CD4-positive, CD25-positive, alpha-beta regulatory T cell (primary cell): Measurements from ENCODE around the gene EPG5. TPM values are rescaled to one million over a fixed set of nuclear protein-coding genes. Genes with fewer than 3 reads are reported as not detected.

Experiments used
- ATAC-seq, 2 donors: fragments of 150-1000 bp; cut with Tn5 transposase; one replicate each; pipeline ENCODE4 v1.10.0; 2021; ENCODE audit warnings: low read depth in 2 of 2, moderate number of reproducible peaks in 2 of 2, moderate library complexity in 1 of 2
- DNase-seq, 3 donors: peaks; one replicate each; pipeline versions ENCODE4 v3.0.0 to v3.0.0-alpha.2; 2012 to 2022; ENCODE audit warnings: mixed read lengths in 1 of 3
- H3K27ac ChIP-seq: one replicate; pipeline ENCODE4 v1.7.0; 2013; ENCODE audit warnings: mild to moderate bottlenecking, low read length; ENCODE audit not compliant: insufficient read depth, poor library complexity, severe bottlenecking
- H3K27me3 ChIP-seq: one replicate; pipeline ENCODE4 v1.7.0; 2013; ENCODE audit warnings: low read length; ENCODE audit not compliant: control insufficient read depth, insufficient read depth
- H3K36me3 ChIP-seq: one replicate; pipeline ENCODE4 v1.7.0; 2013; ENCODE audit warnings: mild to moderate bottlenecking, low read length, moderate library complexity; ENCODE audit not compliant: control insufficient read depth, insufficient read depth
- H3K4me1 ChIP-seq: 2 replicates; pipeline ENCODE4 v1.7.0; 2013; ENCODE audit warnings: mild to moderate bottlenecking, low read length; ENCODE audit not compliant: insufficient read depth, control insufficient read depth, poor library complexity, severe bottlenecking
- H3K4me3 ChIP-seq: one replicate; pipeline ENCODE4 v1.7.0; 2013; ENCODE audit warnings: low read depth, mild to moderate bottlenecking, low read length, moderate library complexity
- H3K9me3 ChIP-seq, 2 experiments: 1 replicate in 1 of 2; 2 replicates in 1 of 2; pipeline ENCODE4 v1.7.0; 2013; ENCODE audit warnings: low read length in 2 of 2, mild to moderate bottlenecking in 1 of 2, moderate library complexity in 1 of 2; ENCODE audit not compliant: control insufficient read depth in 2 of 2
- H3K27ac Mint-ChIP-seq, 3 donors: one replicate each; pipeline ENCODE4 v1.8.0; 2020 to 2022; ENCODE audit warnings: mild to moderate bottlenecking in 3 of 3, mixed read lengths in 3 of 3, moderate library complexity in 2 of 3
- H3K27me3 Mint-ChIP-seq: one replicate; pipeline ENCODE4 v1.8.0; 2022; ENCODE audit warnings: mild to moderate bottlenecking, mixed read lengths
- H3K36me3 Mint-ChIP-seq: one replicate; pipeline ENCODE4 v1.8.0; 2020; ENCODE audit warnings: mixed read lengths
- H3K4me1 Mint-ChIP-seq, 4 donors: one replicate each; pipeline ENCODE4 v1.8.0; 2020 to 2022; ENCODE audit warnings: mixed read lengths in 4 of 4, mild to moderate bottlenecking in 1 of 4
- H3K4me3 Mint-ChIP-seq, 4 donors: one replicate each; pipeline ENCODE4 v1.8.0; 2020 to 2022; ENCODE audit warnings: mild to moderate bottlenecking in 4 of 4, mixed read lengths in 4 of 4, moderate library complexity in 3 of 4
- H3K9me3 Mint-ChIP-seq, 7 donors: one replicate each; pipeline ENCODE4 v1.8.0; 2020 to 2022; ENCODE audit warnings: mixed read lengths in 7 of 7, mild to moderate bottlenecking in 3 of 7, moderate library complexity in 2 of 7
- polyA plus RNA-seq, 4 donors: library from polyadenylated mRNA; unstranded; fragments of 300-500 nt; fragmentation: Illumina TruSeq; gene quantifications; one replicate each; pipeline ENCODE4 v1.2.3, GENCODE V29; 2021
- total RNA-seq: library from RNA; stranded (reverse); gene quantifications from one replicate; pipeline ENCODE4 v1.2.3, GENCODE V29; 2022

Gene EPG5
- total and polyA plus RNA-seq, 5 donors from 2014 or later, result 4.1 to 49.8 (median 5.8) TPM

- Histone ChIP-seq H3K4me1 (no peaks in the 10 kb centered on the region), H3K27me3 (no peaks in the 10 kb centered on the region), H3K36me3 (peaks cover 9% of the 10 kb centered on the region), H3K4me3 (no peak overlapping the region), H3K9me3 (peaks cover 0 to under 1% of the 10 kb centered on the region in 2 experiments), H3K27ac (no peak overlapping the region)
- DNase-seq (no peak), ATAC-seq (no peak)
- Mint-ChIP-seq H3K4me3 (no peak overlapping the region), H3K36me3 (peaks cover 29% of the 10 kb centered on the region), H3K27me3 (no peaks in the 10 kb centered on the region), H3K27ac (no peak overlapping the region), H3K9me3 (peaks cover 0 to 8% (median 4%) of the 10 kb centered on the region in 7 donors), H3K4me1 (peaks cover 0 to 5% (median 2%) of the 10 kb centered on the region in 4 donors)
These were observed 40.0 kb upstream of the EPG5 start for GRCh38 chr18:46007165-46007564.

- Histone ChIP-seq H3K27ac (no peak overlapping the region), H3K4me1 (peaks cover 21% of the 10 kb centered on the region), H3K27me3 (no peaks in the 10 kb centered on the region), H3K9me3 (peaks cover 0 to 5% of the 10 kb centered on the region in 2 experiments), H3K4me3 (no peak overlapping the region), H3K36me3 (no peaks in the 10 kb centered on the region)
- H3K36me3 Mint-ChIP-seq, result peaks cover 10% of the 10 kb centered on the region
- DNase-seq (no peak), ATAC-seq (no peak)
- H3K4me3 Mint-ChIP-seq, result peak overlapping the region in 1 of 4 donors; percentile 43
- peaks cover 25 to 38% (median 27%) of the 10 kb centered on the region in 4 donors for H3K4me1 Mint-ChIP-seq
- H3K27me3 Mint-ChIP-seq, result no peaks in the 10 kb centered on the region
- peaks cover 0 to 14% (median 3%) of the 10 kb centered on the region in 7 donors for H3K9me3 Mint-ChIP-seq
- no peak overlapping the region for H3K27ac Mint-ChIP-seq
These were observed 35.8 kb upstream of the EPG5 start for GRCh38 chr18:46002934-46003333.

- peaks cover 25 to 47% (median 30%) of the 10 kb centered on the region in 4 donors for H3K4me1 Mint-ChIP-seq
- no peak overlapping the region for H3K4me3 ChIP-seq
These were observed 34.8 kb upstream of the EPG5 start for GRCh38 chr18:46001892-46002291.

GRCh38 chr18:46001074-46001473 lies 33.9 kb upstream of the EPG5 start:
- Histone ChIP-seq H3K4me1 (peaks cover 34% of the 10 kb centered on the region), H3K36me3 (no peaks in the 10 kb centered on the region), H3K27ac (no peak overlapping the region), H3K4me3 (peak overlapping the region; percentile 27), H3K27me3 (no peaks in the 10 kb centered on the region), H3K9me3 (peaks cover 0 to 5% of the 10 kb centered on the region in 2 experiments)
- H3K9me3 Mint-ChIP-seq, result peaks cover 0 to 14% (median 3%) of the 10 kb centered on the region in 7 donors
- H3K27ac Mint-ChIP-seq, result peak overlapping the region in 2 of 3 donors; percentile 27 to 29
- no peaks in the 10 kb centered on the region for H3K27me3 Mint-ChIP-seq
- peaks cover 25 to 53% (median 32%) of the 10 kb centered on the region in 4 donors for H3K4me1 Mint-ChIP-seq
- peaks cover 9% of the 10 kb centered on the region for H3K36me3 Mint-ChIP-seq
- ATAC-seq (no peak), DNase-seq (peak in 1 of 3 donors; percentile 14)
- peak overlapping the region in 2 of 4 donors; percentile 20 to 25 for H3K4me3 Mint-ChIP-seq

More at GRCh38 chr18:46001892-46002291, 34.8 kb upstream of the EPG5 start:
- peaks cover 9% of the 10 kb centered on the region for H3K36me3 Mint-ChIP-seq
- H3K27me3 ChIP-seq, result no peaks in the 10 kb centered on the region
- H3K9me3 ChIP-seq, result peaks cover 0 to 5% of the 10 kb centered on the region in 2 experiments
- H3K27ac ChIP-seq, result no peak overlapping the region
- no peak for ATAC-seq
- H3K36me3 ChIP-seq, result no peaks in the 10 kb centered on the region
- no peak for DNase-seq
- H3K9me3 Mint-ChIP-seq, result peaks cover 0 to 14% (median 3%) of the 10 kb centered on the region in 7 donors
- H3K4me1 ChIP-seq, result peaks cover 29% of the 10 kb centered on the region
- peak overlapping the region in 1 of 4 donors; percentile 21 for H3K4me3 Mint-ChIP-seq
- H3K27me3 Mint-ChIP-seq, result no peaks in the 10 kb centered on the region
- H3K27ac Mint-ChIP-seq, result no peak overlapping the region

GRCh38 chr18:45999536-45999935 lies 32.4 kb upstream of the EPG5 start:
- H3K27ac Mint-ChIP-seq, result peak overlapping the region in 2 of 3 donors; percentile 90 to 94
- no peaks in the 10 kb centered on the region for H3K27me3 ChIP-seq

GRCh38 chr18:45998244-45998643 lies 31.1 kb upstream of the EPG5 start:
- peak overlapping the region; percentile 27 to 79 (median 57) for H3K4me3 Mint-ChIP-seq
- peaks cover 34% of the 10 kb centered on the region for H3K4me1 ChIP-seq
- peaks cover 25 to 56% (median 35%) of the 10 kb centered on the region in 4 donors for H3K4me1 Mint-ChIP-seq
- peak overlapping the region; percentile 71 for H3K4me3 ChIP-seq
- H3K27ac Mint-ChIP-seq, result peak overlapping the region; percentile 90 to 99 (median 94)
- no peaks in the 10 kb centered on the region for H3K27me3 ChIP-seq
- DNase-seq (peak; percentile 3 to 68 (median 24)), ATAC-seq (peak; percentile 77 to 79)
- no peaks in the 10 kb centered on the region for H3K27me3 Mint-ChIP-seq
- peak overlapping the region; percentile 59 for H3K27ac ChIP-seq
- H3K36me3 Mint-ChIP-seq, result peaks cover 9% of the 10 kb centered on the region
- H3K9me3 Mint-ChIP-seq, result peaks cover 0 to 14% (median 3%) of the 10 kb centered on the region in 7 donors
- no peaks in the 10 kb centered on the region for H3K36me3 ChIP-seq
- peaks cover 0 to 5% of the 10 kb centered on the region in 2 experiments for H3K9me3 ChIP-seq

More at GRCh38 chr18:45999536-45999935, 32.4 kb upstream of the EPG5 start:
- Mint-ChIP-seq H3K4me1 (peaks cover 25 to 56% (median 35%) of the 10 kb centered on the region in 4 donors), H3K4me3 (peak overlapping the region in 2 of 4 donors; percentile 15), H3K27me3 (no peaks in the 10 kb centered on the region), H3K36me3 (peaks cover 4% of the 10 kb centered on the region), H3K9me3 (peaks cover 0 to 14% (median 3%) of the 10 kb centered on the region in 7 donors)
- ATAC-seq, result no peak
- H3K9me3 ChIP-seq, result peaks cover 0 to 5% of the 10 kb centered on the region in 2 experiments
- peaks cover 34% of the 10 kb centered on the region for H3K4me1 ChIP-seq
- H3K36me3 ChIP-seq, result no peaks in the 10 kb centered on the region
- H3K27ac ChIP-seq, result peak overlapping the region; percentile 59
- no peak overlapping the region for H3K4me3 ChIP-seq
- no peak for DNase-seq

GRCh38 chr18:45997700-45998151 lies 30.6 kb upstream of the EPG5 start:
- peaks cover 34% of the 10 kb centered on the region for H3K4me1 ChIP-seq
- no peaks in the 10 kb centered on the region for H3K27me3 Mint-ChIP-seq
- H3K36me3 ChIP-seq, result no peaks in the 10 kb centered on the region
- peaks cover 6% of the 10 kb centered on the region for H3K36me3 Mint-ChIP-seq
- H3K4me1 Mint-ChIP-seq, result peaks cover 25 to 53% (median 35%) of the 10 kb centered on the region in 4 donors
- DNase-seq, result peak in 2 of 3 donors; percentile 23 to 60
- H3K9me3 ChIP-seq, result peaks cover 0 to 5% of the 10 kb centered on the region in 2 experiments
- ATAC-seq, result peak; percentile 63
- peak overlapping the region; percentile 71 for H3K4me3 ChIP-seq
- H3K9me3 Mint-ChIP-seq, result peaks cover 0 to 12% (median under 1%) of the 10 kb centered on the region in 7 donors
- no peaks in the 10 kb centered on the region for H3K27me3 ChIP-seq
- H3K27ac ChIP-seq, result peak overlapping the region; percentile 59
- peak overlapping the region; percentile 90 to 99 (median 94) for H3K27ac Mint-ChIP-seq
- H3K4me3 Mint-ChIP-seq, result peak overlapping the region; percentile 27 to 79 (median 57)
